COLO668 (cell line): ENCODE results near the gene POU4F3.

Experiments used
- DNase-seq: peaks from one replicate; lab custom pipeline; 2025; ENCODE audit not compliant: unreplicated experiment; lab: John Stamatoyannopoulos, UW

Gene POU4F3

DNA sequence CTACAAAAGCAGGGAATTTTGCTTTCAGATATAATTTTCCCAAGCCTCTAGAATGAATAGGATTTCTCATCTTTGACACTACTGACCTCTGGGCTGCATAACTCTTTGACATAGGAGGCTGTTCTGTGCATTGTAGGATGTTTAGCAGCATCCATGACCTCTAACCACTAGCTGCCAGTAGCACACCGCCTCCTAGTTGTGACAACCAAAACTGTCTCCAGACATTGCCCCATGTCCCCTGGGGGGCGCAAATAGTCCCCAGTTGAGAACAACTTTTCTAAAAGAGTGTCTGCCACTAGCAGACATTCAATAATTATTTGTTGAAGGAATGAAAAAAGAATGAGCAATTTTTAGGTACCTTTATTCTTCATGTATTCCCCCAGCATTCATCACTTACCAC is 51.8 kb downstream of the POU4F3 start:
- DNase-seq, result no peak
